MM.1S (cell line): ENCODE data around the gene GRIA3.

ENCODE experiments used
- CTCF ChIP-seq: fragments of 300-600 bp; sonication (generic); IDR thresholded peaks from 2 replicates; pipeline ENCODE4 v1.5.1; 2016; ENCODE audit warnings: antibody characterized with exemption, low read length, mixed read lengths
- EZH2 ChIP-seq: fragments of 300-600 bp; sonication (generic); optimal IDR thresholded peaks from 2 replicates; pipeline ENCODE3; 2017; ENCODE audit warnings: low read depth, mild to moderate bottlenecking, antibody characterized with exemption, low read length, mixed read lengths
- EZH2phosphoT487 ChIP-seq: fragments of 300-600 bp; sonication (generic); IDR thresholded peaks from 2 replicates; pipeline ENCODE4 v1.6.1; 2018; ENCODE audit warnings: antibody characterized with exemption, low read length

GRCh38 chrX:123223859-123224258 is 39.8 kb downstream of the GRIA3 start:
- no peak for TF ChIP-seq CTCF
- TF ChIP-seq EZH2: no peak
- no peak for TF ChIP-seq EZH2phosphoT487
